ENCODE measurements around the gene OR2B2. TPM values are rescaled to one million over a fixed set of nuclear protein-coding genes. Genes with fewer than 3 reads are reported as not detected.

The OR2B2 gene
- total RNA-seq, 2 donors from 2014 or later = not detected

GRCh38 chr6:27863962-27864905 is 48.0 kb downstream of the OR2B2 start:
- peaks cover 9% of the 10 kb centered on the region for H3K27me3 ChIP-seq (replicated peaks; ENCODE audit: insufficient read depth)
- no peaks in the 10 kb centered on the region for H3K36me3 ChIP-seq
- no peaks in the 10 kb centered on the region for H3K9me3 ChIP-seq
- H3K4me3 ChIP-seq = peak overlapping the region; percentile 41 to 43
- DNase-seq (ENCODE audit: low spot score) = no peak
- intact Hi-C loops (cut with DNase I) = no loop called here
- WGBS = 10% methylated on average over 50 of the region's 51 CpGs
- TF ChIP-seq CTCF (IDR thresholded peaks at IDR 0.05) = no peak
- no peak for TF ChIP-seq POLR2A (IDR thresholded peaks at IDR 0.05)
- no peak for TF ChIP-seq POLR2AphosphoS5 (IDR thresholded peaks at IDR 0.05)
- H3K4me1 ChIP-seq (replicated peaks) = peaks cover 9% of the 10 kb centered on the region
- peak overlapping the region in 1 of 2 donors; percentile 47 for H3K27ac ChIP-seq

GRCh38 chr6:27862396-27863066 is 49.7 kb downstream of the OR2B2 start:
- no peak for DNase-seq (ENCODE audit: low spot score)
- Histone ChIP-seq H3K9me3 (no peaks in the 10 kb centered on the region), H3K36me3 (no peaks in the 10 kb centered on the region), H3K4me3 (no peak overlapping the region), H3K27me3 (replicated peaks; ENCODE audit: insufficient read depth) (peaks cover 7% of the 10 kb centered on the region), H3K27ac (no peak overlapping the region), H3K4me1 (replicated peaks) (peaks cover 9% of the 10 kb centered on the region)
- no peak for TF ChIP-seq POLR2AphosphoS5 (IDR thresholded peaks at IDR 0.05)
- TF ChIP-seq CTCF (IDR thresholded peaks at IDR 0.05) = no peak
- no peak for TF ChIP-seq POLR2A (IDR thresholded peaks at IDR 0.05)
- WGBS = 83% methylated on average over 6 of the region's 6 CpGs
- intact Hi-C loops (cut with DNase I) = no loop called here

GRCh38 chr6:27861861-27862260 is 50.3 kb downstream of the OR2B2 start:
- no peak overlapping the region for H3K4me3 ChIP-seq
- TF ChIP-seq POLR2AphosphoS5 (IDR thresholded peaks at IDR 0.05) = no peak
- no peak for TF ChIP-seq POLR2A (IDR thresholded peaks at IDR 0.05)
- no peak for TF ChIP-seq CTCF (IDR thresholded peaks at IDR 0.05)
- peaks cover 5% of the 10 kb centered on the region for H3K27me3 ChIP-seq (replicated peaks; ENCODE audit: insufficient read depth)
- H3K36me3 ChIP-seq = no peaks in the 10 kb centered on the region
- intact Hi-C loops (cut with DNase I) = no loop called here
- H3K9me3 ChIP-seq = no peaks in the 10 kb centered on the region
- H3K27ac ChIP-seq = no peak overlapping the region
- DNase-seq (ENCODE audit: low spot score) = no peak
- peaks cover 5% of the 10 kb centered on the region for H3K4me1 ChIP-seq (replicated peaks)

- intact Hi-C loops (cut with DNase I) = no loop called here
- Histone ChIP-seq H3K4me3 (no peak overlapping the region), H3K4me1 (replicated peaks) (no peaks in the 10 kb centered on the region), H3K27ac (no peak overlapping the region), H3K27me3 (replicated peaks; ENCODE audit: insufficient read depth) (peaks cover under 1% of the 10 kb centered on the region), H3K9me3 (no peaks in the 10 kb centered on the region), H3K36me3 (no peaks in the 10 kb centered on the region)
- WGBS = 86% methylated on average over 2 of the region's 2 CpGs
- TF ChIP-seq CTCF (IDR thresholded peaks at IDR 0.05) = no peak
- TF ChIP-seq POLR2A (IDR thresholded peaks at IDR 0.05) = no peak
- TF ChIP-seq POLR2AphosphoS5 (IDR thresholded peaks at IDR 0.05) = no peak
- DNase-seq (ENCODE audit: low spot score) = no peak
These were observed 50.8 kb downstream of the OR2B2 start for GRCh38 chr6:27861276-27861840.

Small RNA genes within 50 kb of the gene (small RNA-seq; reads per million reads assigned to genes)
- 0 reads per million in 2 donors for gene RNU7-26P

Other genes starting within 250 kb of the OR2B2 start
- not detected for gene OR2B6, start 44.8 kb upstream of the OR2B2 start, total RNA-seq
- 1 to 10 TPM; 1.3 to 1.8 TPM for gene ZNF165, start 168.2 kb upstream of the OR2B2 start, total RNA-seq
- 1 to 10 TPM; 5.3 TPM for gene ZSCAN16, start 212.2 kb upstream of the OR2B2 start, total RNA-seq
- gene ZKSCAN8, start 229.5 kb upstream of the OR2B2 start, total RNA-seq = 10 to 100 TPM; 20.5 to 39.4 TPM

All from prostate gland (tissue), 2 donors.